Caco-2 (cell line): Measurements from ENCODE around the gene EFHC1. TPM values are rescaled to one million over a fixed set of nuclear protein-coding genes. Genes with fewer than 3 reads are reported as not detected.

Experiments used
- BruUV-seq: library from RNA; stranded (reverse); fragments of 400-500 nt; replicated peaks from 2 replicates; lab custom pipeline; 2021; lab: Mats Ljungman, UMichigan
- CTCF ChIA-PET: fragments of 300-600 bp; sonication (Branson Sonifier 250); formaldehyde crosslinking; loops from one replicate; lab custom pipeline; 2022; ENCODE audit warnings: antibody characterized with exemption; lab: Charles Lee
- POLR2A ChIA-PET: fragments of 300-600 bp; sonication (Branson Sonifier 250); formaldehyde crosslinking; loops from one replicate; lab custom pipeline; 2022; ENCODE audit warnings: antibody characterized with exemption; lab: Charles Lee
- DNase-seq, 2 experiments: peaks; one replicate each; pipeline versions ENCODE4 v3.0.0 to v3.0.0-alpha.2; 2020 to 2022
- H3K27me3 ChIP-seq: replicated peaks from 2 replicates; pipeline ENCODE4 v1.6.0; 2011; ENCODE audit warnings: low read length; ENCODE audit not compliant: control insufficient read depth, insufficient read depth
- H3K36me3 ChIP-seq: 2 replicates; pipeline ENCODE4 v1.5.1; 2011; ENCODE audit warnings: low read length; ENCODE audit not compliant: control insufficient read depth, insufficient read depth
- H3K4me1 ChIP-seq: fragments of 250-450 bp; sonication (Bioruptor Pico); 2 replicates; pipeline ENCODE4 v1.5.1; 2020; ENCODE audit warnings: mild to moderate bottlenecking
- H3K4me3 ChIP-seq: 2 replicates; pipeline ENCODE4 v1.5.1; 2011; ENCODE audit warnings: low read depth, mild to moderate bottlenecking, control low read depth, low read length
- H3K9me3 ChIP-seq: fragments of 250-450 bp; sonication (Bioruptor Pico); 2 replicates; pipeline ENCODE4 v1.5.1; 2020; ENCODE audit warnings: mild to moderate bottlenecking, moderate library complexity
- H3K27ac Mint-ChIP-seq: one replicate; pipeline ENCODE4 v1.8.0; 2022; ENCODE audit warnings: mixed read lengths; ENCODE audit not compliant: unreplicated experiment
- H3K27me3 Mint-ChIP-seq: one replicate; pipeline ENCODE4 v1.8.0; 2022; ENCODE audit warnings: mixed read lengths; ENCODE audit not compliant: insufficient read depth, unreplicated experiment
- H3K36me3 Mint-ChIP-seq: one replicate; pipeline ENCODE4 v1.8.0; 2022; ENCODE audit warnings: mild to moderate bottlenecking, mixed read lengths; ENCODE audit not compliant: insufficient read depth, unreplicated experiment
- H3K4me1 Mint-ChIP-seq: one replicate; pipeline ENCODE4 v1.8.0; 2022; ENCODE audit warnings: low read depth, mixed read lengths; ENCODE audit not compliant: unreplicated experiment
- H3K4me3 Mint-ChIP-seq: one replicate; pipeline ENCODE4 v1.8.0; 2022; ENCODE audit warnings: mild to moderate bottlenecking, moderate library complexity, mixed read lengths; ENCODE audit not compliant: unreplicated experiment
- H3K9me3 Mint-ChIP-seq: one replicate; pipeline ENCODE4 v1.8.0; 2022; ENCODE audit warnings: mixed read lengths; ENCODE audit not compliant: unreplicated experiment
- CTCF ChIP-seq, 2 experiments: fragments of 200-600 bp in 1 of 2; IDR thresholded peaks; 1 replicate in 1 of 2; 2 replicates in 1 of 2; pipeline versions ENCODE4 v1.5.1 to v1.8.0; 2011 to 2022; ENCODE audit warnings: antibody characterized with exemption in 1 of 2, control low read depth in 1 of 2, inconsistent platforms in 1 of 2, low read depth in 1 of 2, low read length in 1 of 2, mild to moderate bottlenecking in 1 of 2, moderate library complexity in 1 of 2; ENCODE audit not compliant: insufficient read depth in 1 of 2, severe bottlenecking in 1 of 2, unreplicated experiment in 1 of 2
- intact Hi-C: fragments of 100-400 bp; cut with micrococcal nuclease; formaldehyde crosslinking; loops from one replicate; pipeline ENCODE4 v1.10.0; 2022; ENCODE audit not compliant: unreplicated experiment
- total RNA-seq: library from RNA; stranded (reverse); gene quantifications from 2 replicates; pipeline ENCODE4 v1.2.3, GENCODE V29; 2022

The EFHC1 gene
- total RNA-seq, 1 experiment from 2014 or later: 14.6 TPM

GRCh38 chr6:52498538-52499017, 78.4 kb downstream of the EFHC1 start:
- intact Hi-C loops: loop anchor here (5.0 kb wide), 3 partner anchors 94 to 164 kb away; no protein-coding TSS in a partner anchor
- ChIA-PET CTCF (interaction anchor here (0.8 kb wide), 1 partner anchor 91 kb away, joined by 3 read pairs; no protein-coding TSS in a partner anchor), POLR2A (no interaction called here)

GRCh38 chr6:52499026-52499425, 78.9 kb downstream of the EFHC1 start:
- H3K27me3 ChIP-seq: no peaks in the 10 kb centered on the region
- intact Hi-C loops: loop anchor here (5.0 kb wide), 3 partner anchors 93 to 163 kb away; no protein-coding TSS in a partner anchor

More at GRCh38 chr6:52498538-52499017, 78.4 kb downstream of the EFHC1 start:
- BruUV-seq: no TSS peak
- Histone ChIP-seq H3K4me3 (no peak overlapping the region), H3K27me3 (no peaks in the 10 kb centered on the region), H3K36me3 (no peaks in the 10 kb centered on the region), H3K9me3 (no peaks in the 10 kb centered on the region), H3K4me1 (no peaks in the 10 kb centered on the region)
- Mint-ChIP-seq H3K27me3 (no peaks in the 10 kb centered on the region), H3K4me3 (no peak overlapping the region), H3K9me3 (no peaks in the 10 kb centered on the region), H3K4me1 (no peaks in the 10 kb centered on the region), H3K27ac (no peak overlapping the region), H3K36me3 (peaks cover 47% of the 10 kb centered on the region)
- DNase-seq: no peak
- no peak for TF ChIP-seq CTCF (IDR thresholded peaks at IDR 0.05; ENCODE audit: insufficient read depth in 1 of 2, low read depth in 1 of 2, low read length in 1 of 2, severe bottlenecking in 1 of 2, unreplicated experiment in 1 of 2)

GRCh38 chr6:52499681-52500236, 79.6 kb downstream of the EFHC1 start:
- no TSS peak for BruUV-seq

More at GRCh38 chr6:52499026-52499425, 78.9 kb downstream of the EFHC1 start:
- no peak overlapping the region for H3K27ac Mint-ChIP-seq
- DNase-seq: no peak
- H3K4me3 Mint-ChIP-seq: no peak overlapping the region
- no peak overlapping the region for H3K4me3 ChIP-seq
- TF ChIP-seq CTCF (IDR thresholded peaks at IDR 0.05; ENCODE audit: insufficient read depth in 1 of 2, low read depth in 1 of 2, low read length in 1 of 2, severe bottlenecking in 1 of 2, unreplicated experiment in 1 of 2): no peak
- H3K4me1 Mint-ChIP-seq: no peaks in the 10 kb centered on the region
- ChIA-PET CTCF (interaction anchor here (0.8 kb wide), 1 partner anchor 91 kb away, joined by 3 read pairs; no protein-coding TSS in a partner anchor), POLR2A (no interaction called here)
- peaks cover 52% of the 10 kb centered on the region for H3K36me3 Mint-ChIP-seq
- H3K9me3 Mint-ChIP-seq: no peaks in the 10 kb centered on the region
- H3K27me3 Mint-ChIP-seq: no peaks in the 10 kb centered on the region
- no peaks in the 10 kb centered on the region for H3K4me1 ChIP-seq
- H3K36me3 ChIP-seq: no peaks in the 10 kb centered on the region
- TSS peak; percentile 1 for BruUV-seq
- H3K9me3 ChIP-seq: no peaks in the 10 kb centered on the region

More at GRCh38 chr6:52499681-52500236, 79.6 kb downstream of the EFHC1 start:
- Histone ChIP-seq H3K9me3 (no peaks in the 10 kb centered on the region), H3K4me1 (no peaks in the 10 kb centered on the region), H3K27me3 (no peaks in the 10 kb centered on the region), H3K36me3 (no peaks in the 10 kb centered on the region), H3K4me3 (no peak overlapping the region)
- DNase-seq: no peak
- TF ChIP-seq CTCF (IDR thresholded peaks at IDR 0.05; ENCODE audit: insufficient read depth in 1 of 2, low read depth in 1 of 2, low read length in 1 of 2, severe bottlenecking in 1 of 2, unreplicated experiment in 1 of 2): no peak
- H3K27ac Mint-ChIP-seq: no peak overlapping the region
- no peaks in the 10 kb centered on the region for H3K9me3 Mint-ChIP-seq
- no peaks in the 10 kb centered on the region for H3K4me1 Mint-ChIP-seq
- no peaks in the 10 kb centered on the region for H3K27me3 Mint-ChIP-seq
- intact Hi-C loops: loop anchor here (2.0 to 5.0 kb wide), 4 partner anchors 67 to 163 kb away; no protein-coding TSS in a partner anchor
- H3K36me3 Mint-ChIP-seq: peaks cover 56% of the 10 kb centered on the region
- ChIA-PET POLR2A (no interaction called here), CTCF (no interaction called here)
- H3K4me3 Mint-ChIP-seq: no peak overlapping the region
